SK-N-SH treated with all-trans-retinoic acid at 6 μM for 48 hours (cell line): Measurements from ENCODE around the gene VAC14.

Source experiments
- ARNTL ChIP-seq: fragments of 450-650 bp; formaldehyde crosslinking; IDR thresholded peaks from 2 replicates; pipeline ENCODE4 v1.5.0; 2020; ENCODE audit warnings: low read depth, mild to moderate bottlenecking, moderate library complexity, borderline replicate concordance
- CREB5 ChIP-seq: fragments of 250-450 bp; sonication (Bioruptor Pico); IDR thresholded peaks from 2 replicates; pipeline ENCODE4 v1.5.1; 2020; ENCODE audit warnings: low read depth, mild to moderate bottlenecking, moderate library complexity
- PATZ1 ChIP-seq: fragments of 250-450 bp; sonication (Bioruptor Pico); IDR thresholded peaks from 2 replicates; pipeline ENCODE4 v1.8.0; 2020; ENCODE audit warnings: mild to moderate bottlenecking, moderate library complexity, borderline replicate concordance
- POU6F1 ChIP-seq: fragments of 250-450 bp; sonication (Bioruptor Pico); IDR thresholded peaks from 2 replicates; pipeline ENCODE4 v1.8.0; 2021; ENCODE audit warnings: low read depth, mild to moderate bottlenecking, moderate library complexity, borderline replicate concordance
- PPARA ChIP-seq: fragments of 250-450 bp; sonication (Bioruptor Pico); IDR thresholded peaks from 2 replicates; pipeline ENCODE4 v1.5.0; 2020; ENCODE audit warnings: mild to moderate bottlenecking, borderline replicate concordance
- SNAI2 ChIP-seq: fragments of 250-450 bp; sonication (Bioruptor Pico); IDR thresholded peaks from 2 replicates; pipeline ENCODE4 v1.5.0; 2020; ENCODE audit warnings: mild to moderate bottlenecking, moderate library complexity
- TSHZ2 ChIP-seq: fragments of 250-450 bp; sonication (Bioruptor Pico); IDR thresholded peaks from 2 replicates; pipeline ENCODE4 v1.5.0; 2020; ENCODE audit warnings: mild to moderate bottlenecking, moderate library complexity
- ZC3H10 ChIP-seq: fragments of 250-450 bp; sonication (Bioruptor Pico); IDR thresholded peaks from 2 replicates; pipeline ENCODE4 v1.5.1; 2021; ENCODE audit warnings: mild to moderate bottlenecking, moderate library complexity
- ZFP3 ChIP-seq: fragments of 250-450 bp; sonication (Bioruptor Pico); IDR thresholded peaks from 2 replicates; pipeline ENCODE4 v1.5.0; 2020; ENCODE audit warnings: mild to moderate bottlenecking, moderate library complexity
- ZFP30 ChIP-seq: fragments of 450-650 bp; formaldehyde crosslinking; IDR thresholded peaks from 2 replicates; pipeline ENCODE4 v1.5.0; 2022; ENCODE audit warnings: mild to moderate bottlenecking, moderate library complexity
- ZNF565 ChIP-seq: fragments of 450-650 bp; formaldehyde crosslinking; conservative IDR thresholded peaks from 2 replicates; pipeline ENCODE4 v1.5.0; 2020; ENCODE audit warnings: low read depth, mild to moderate bottlenecking, moderate library complexity

- TF ChIP-seq CREB5 (CRISPR knock-in tag): no peak
- no peak for TF ChIP-seq POU6F1 (CRISPR knock-in tag)
- no peak for TF ChIP-seq PATZ1
- TF ChIP-seq ZNF565 (CRISPR knock-in tag): no peak
- TF ChIP-seq ZFP3 (CRISPR knock-in tag): no peak
- peak; percentile 61 for TF ChIP-seq TSHZ2
- no peak for TF ChIP-seq ZC3H10 (CRISPR knock-in tag)
- TF ChIP-seq PPARA (CRISPR knock-in tag): 0 out of 2 replicates have a peak, but pooled peaks have one; percentile 58
- no peak for TF ChIP-seq ARNTL (CRISPR knock-in tag)
- TF ChIP-seq SNAI2 (CRISPR knock-in tag): no peak
- no peak for TF ChIP-seq ZFP30 (CRISPR knock-in tag)
Measured at GRCh38 chr16:70737377-70738082, 63.4 kb downstream of the VAC14 start.
